Activated naive CD4-positive, alpha-beta T cell treated with anti-CD3 and anti-CD28 coated beads, Interleukin-2, amount 10 ng/mL, durations not matched to agents 7 days and 5 days (primary cell): ENCODE results near the gene PTPMT1.
A peak's percentile ranks its signal among the peaks of the same experiment; 100 is the strongest.
"Not testable (repeated sequence)": the region's sequence is repeated elsewhere in the genome, so short reads cannot be mapped to it uniquely, and the experiment has no call there.

Source experiments
- CTCF ChIA-PET: fragments of 350-600 bp; sonication (Branson Sonifier 250); formaldehyde crosslinking; loops from one replicate; lab custom pipeline; 2021; ENCODE audit warnings: antibody characterized with exemption; lab: Charles Lee
- DNase-seq: peaks from one replicate; pipeline ENCODE4 v3.0.0-alpha.2; 2020
- H3K27ac Mint-ChIP-seq: one replicate; pipeline ENCODE4 v1.8.0; 2021; ENCODE audit warnings: mild to moderate bottlenecking, moderate library complexity, mixed read lengths
- H3K27me3 Mint-ChIP-seq: one replicate; pipeline ENCODE4 v1.8.0; 2021; ENCODE audit warnings: mild to moderate bottlenecking, mixed read lengths
- H3K36me3 Mint-ChIP-seq: one replicate; pipeline ENCODE4 v1.8.0; 2021; ENCODE audit warnings: mixed read lengths
- H3K4me1 Mint-ChIP-seq: one replicate; pipeline ENCODE4 v1.8.0; 2021; ENCODE audit warnings: mixed read lengths
- H3K4me3 Mint-ChIP-seq: one replicate; pipeline ENCODE4 v1.8.0; 2021; ENCODE audit warnings: mild to moderate bottlenecking, moderate library complexity, mixed read lengths
- H3K9me3 Mint-ChIP-seq: one replicate; pipeline ENCODE4 v1.8.0; 2021; ENCODE audit warnings: mixed read lengths

Gene PTPMT1

GRCh38 chr11:47533690-47534151 is 31.7 kb upstream of the PTPMT1 start:
- Mint-ChIP-seq H3K4me1 (peaks cover 10% of the 10 kb centered on the region), H3K36me3 (peaks cover 11% of the 10 kb centered on the region), H3K27me3 (no peaks in the 10 kb centered on the region), H3K9me3 (no peaks in the 10 kb centered on the region), H3K27ac (no peak overlapping the region), H3K4me3 (no peak overlapping the region)
- DNase-seq = no peak
- CTCF ChIA-PET = interaction anchor here (0.6 kb wide), 1 partner anchor 18 kb away, joined by 4 read pairs; no protein-coding TSS in a partner anchor

GRCh38 chr11:47534704-47535251 is 30.6 kb upstream of the PTPMT1 start:
- no peak for DNase-seq
- Mint-ChIP-seq H3K27me3 (no peaks in the 10 kb centered on the region), H3K36me3 (peaks cover 14% of the 10 kb centered on the region), H3K9me3 (no peaks in the 10 kb centered on the region), H3K27ac (no peak overlapping the region), H3K4me3 (no peak overlapping the region), H3K4me1 (peaks cover 18% of the 10 kb centered on the region)
- CTCF ChIA-PET = interaction anchor here (0.6 kb wide), 1 partner anchor 321 kb away, joined by 4 read pairs; no protein-coding TSS in a partner anchor

- Mint-ChIP-seq H3K9me3 (no peaks in the 10 kb centered on the region), H3K27me3 (no peaks in the 10 kb centered on the region), H3K36me3 (peaks cover 25% of the 10 kb centered on the region), H3K4me3 (no peak overlapping the region), H3K4me1 (peaks cover 35% of the 10 kb centered on the region), H3K27ac (no peak overlapping the region)
- DNase-seq = no peak
- CTCF ChIA-PET = interaction anchor here (1.1 to 1.7 kb wide), 3 partner anchors 8 to 28 kb away, joined by 3 to 5 read pairs (median 3); partner anchors contain the start of gene CELF1
Observed at GRCh38 chr11:47536915-47537314, 28.5 kb upstream of the PTPMT1 start.

- Mint-ChIP-seq H3K4me3 (no peak overlapping the region), H3K4me1 (peaks cover 43% of the 10 kb centered on the region), H3K27ac (no peak overlapping the region), H3K27me3 (no peaks in the 10 kb centered on the region), H3K9me3 (no peaks in the 10 kb centered on the region), H3K36me3 (peaks cover 25% of the 10 kb centered on the region)
- CTCF ChIA-PET = interaction anchor here (0.7 to 1.7 kb wide), 4 partner anchors 13 to 15 kb away, joined by 3 to 5 read pairs (median 4); partner anchors contain the start of gene CELF1
- DNase-seq = no peak
Observed at GRCh38 chr11:47538741-47539565, 26.4 kb upstream of the PTPMT1 start.

- Mint-ChIP-seq H3K27me3 (no peaks in the 10 kb centered on the region), H3K27ac (no peak overlapping the region), H3K9me3 (no peaks in the 10 kb centered on the region), H3K4me3 (no peak overlapping the region), H3K36me3 (peaks cover 25% of the 10 kb centered on the region), H3K4me1 (peaks cover 47% of the 10 kb centered on the region)
- CTCF ChIA-PET = interaction anchor here (1.6 kb wide), 1 partner anchor 14 kb away, joined by 5 read pairs; no protein-coding TSS in a partner anchor
- no peak for DNase-seq
Observed at GRCh38 chr11:47539681-47540039, 25.7 kb upstream of the PTPMT1 start.

GRCh38 chr11:47541070-47541469 is 24.3 kb upstream of the PTPMT1 start:
- Mint-ChIP-seq H3K36me3 (peaks cover 20% of the 10 kb centered on the region), H3K4me3 (no peak overlapping the region), H3K9me3 (no peaks in the 10 kb centered on the region), H3K4me1 (peaks cover 44% of the 10 kb centered on the region), H3K27me3 (no peaks in the 10 kb centered on the region), H3K27ac (no peak overlapping the region)
- no peak for DNase-seq
- CTCF ChIA-PET = interaction anchor here (2.0 kb wide), 1 partner anchor 10 kb away, joined by 13 read pairs; no protein-coding TSS in a partner anchor

GRCh38 chr11:47545298-47545697 is 20.1 kb upstream of the PTPMT1 start:
- H3K4me1 Mint-ChIP-seq = peaks cover 50% of the 10 kb centered on the region
- H3K4me3 Mint-ChIP-seq = no peak overlapping the region
- no peaks in the 10 kb centered on the region for H3K9me3 Mint-ChIP-seq
- DNase-seq = no peak
- H3K27me3 Mint-ChIP-seq = no peaks in the 10 kb centered on the region
- CTCF ChIA-PET = no interaction called here
- H3K27ac Mint-ChIP-seq = no peak overlapping the region
- H3K36me3 Mint-ChIP-seq = peaks cover 19% of the 10 kb centered on the region

- H3K36me3 Mint-ChIP-seq = peaks cover 19% of the 10 kb centered on the region
- DNase-seq, H3K9me3 Mint-ChIP-seq, H3K27me3 Mint-ChIP-seq, H3K27ac Mint-ChIP-seq, CTCF ChIA-PET, H3K4me3 Mint-ChIP-seq: not testable (repeated sequence)
- peaks cover 50% of the 10 kb centered on the region for H3K4me1 Mint-ChIP-seq
Observed at GRCh38 chr11:47546274-47546673, 19.1 kb upstream of the PTPMT1 start.

GRCh38 chr11:47550288-47551047 is 14.9 kb upstream of the PTPMT1 start:
- CTCF ChIA-PET = interaction anchor here (3.2 kb wide), 1 partner anchor 9 kb away, joined by 13 read pairs; no protein-coding TSS in a partner anchor
- peak overlapping the region; percentile 7 for H3K27ac Mint-ChIP-seq
- H3K4me1 Mint-ChIP-seq = peaks cover 53% of the 10 kb centered on the region
- peaks cover 31% of the 10 kb centered on the region for H3K36me3 Mint-ChIP-seq
- DNase-seq = no peak
- no peaks in the 10 kb centered on the region for H3K9me3 Mint-ChIP-seq
- H3K27me3 Mint-ChIP-seq = peaks cover 4% of the 10 kb centered on the region
- H3K4me3 Mint-ChIP-seq = peak overlapping the region; percentile 47

- Mint-ChIP-seq H3K4me1 (peaks cover 53% of the 10 kb centered on the region), H3K36me3 (peaks cover 31% of the 10 kb centered on the region), H3K27ac (peak overlapping the region; percentile 95), H3K27me3 (peaks cover 4% of the 10 kb centered on the region), H3K4me3 (peak overlapping the region; percentile 99), H3K9me3 (no peaks in the 10 kb centered on the region)
- no peak for DNase-seq
- CTCF ChIA-PET = interaction anchor here (1.0 to 3.2 kb wide), 5 partner anchors 10 to 42 kb away, joined by 3 to 13 read pairs (median 3); no protein-coding TSS in a partner anchor
Observed at GRCh38 chr11:47551086-47551485, 14.3 kb upstream of the PTPMT1 start.

- Mint-ChIP-seq H3K27me3 (peaks cover 4% of the 10 kb centered on the region), H3K9me3 (no peaks in the 10 kb centered on the region), H3K4me3 (peak overlapping the region; percentile 99), H3K4me1 (peaks cover 51% of the 10 kb centered on the region), H3K27ac (peak overlapping the region; percentile 95), H3K36me3 (peaks cover 28% of the 10 kb centered on the region)
- DNase-seq = peak; percentile 47
- CTCF ChIA-PET = interaction anchor here (0.6 to 3.2 kb wide), 11 partner anchors 11 to 164 kb away, joined by 3 to 13 read pairs (median 3); partner anchors contain the start of genes AGBL2 and KBTBD4
Observed at GRCh38 chr11:47552056-47552565, 13.3 kb upstream of the PTPMT1 start.

GRCh38 chr11:47552566-47553405 is 12.6 kb upstream of the PTPMT1 start, which contains the start of gene CELF1:
Gene CELF1 (minus strand): TSS chr11:47553132. CDS start chr11:47499523, 53,609 bp downstream.
- peaks cover 4% of the 10 kb centered on the region for H3K27me3 Mint-ChIP-seq

More at GRCh38 chr11:47552566-47553405, 12.6 kb upstream of the PTPMT1 start, which contains the start of gene CELF1:
- Mint-ChIP-seq H3K4me3 (peak within 1 kb of the TSS; percentile 99), H3K9me3 (no peaks in the 10 kb centered on the region), H3K27ac (peak within 1 kb of the TSS; percentile 95), H3K36me3 (peaks cover 28% of the 10 kb centered on the region), H3K4me1 (peaks cover 48% of the 10 kb centered on the region)
- CTCF ChIA-PET = interaction anchor here (0.6 to 3.2 kb wide), 13 partner anchors 9 to 163 kb away, joined by 3 to 13 read pairs (median 5); partner anchors contain the start of genes AGBL2, KBTBD4, NDUFS3 and PTPMT1
- peak; percentile 95 for DNase-seq
